T1000 (cell line): ENCODE data around the gene FXYD6.
"Not testable (repeated sequence)": the region's sequence is repeated elsewhere in the genome, so short reads cannot be mapped to it uniquely, and the experiment has no call there.

Experiments
- DNase-seq: peaks from one replicate; lab custom pipeline; 2025; ENCODE audit warnings: mixed read lengths; lab: John Stamatoyannopoulos, UW

Gene FXYD6, protein sequence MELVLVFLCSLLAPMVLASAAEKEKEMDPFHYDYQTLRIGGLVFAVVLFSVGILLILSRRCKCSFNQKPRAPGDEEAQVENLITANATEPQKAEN

DNA sequence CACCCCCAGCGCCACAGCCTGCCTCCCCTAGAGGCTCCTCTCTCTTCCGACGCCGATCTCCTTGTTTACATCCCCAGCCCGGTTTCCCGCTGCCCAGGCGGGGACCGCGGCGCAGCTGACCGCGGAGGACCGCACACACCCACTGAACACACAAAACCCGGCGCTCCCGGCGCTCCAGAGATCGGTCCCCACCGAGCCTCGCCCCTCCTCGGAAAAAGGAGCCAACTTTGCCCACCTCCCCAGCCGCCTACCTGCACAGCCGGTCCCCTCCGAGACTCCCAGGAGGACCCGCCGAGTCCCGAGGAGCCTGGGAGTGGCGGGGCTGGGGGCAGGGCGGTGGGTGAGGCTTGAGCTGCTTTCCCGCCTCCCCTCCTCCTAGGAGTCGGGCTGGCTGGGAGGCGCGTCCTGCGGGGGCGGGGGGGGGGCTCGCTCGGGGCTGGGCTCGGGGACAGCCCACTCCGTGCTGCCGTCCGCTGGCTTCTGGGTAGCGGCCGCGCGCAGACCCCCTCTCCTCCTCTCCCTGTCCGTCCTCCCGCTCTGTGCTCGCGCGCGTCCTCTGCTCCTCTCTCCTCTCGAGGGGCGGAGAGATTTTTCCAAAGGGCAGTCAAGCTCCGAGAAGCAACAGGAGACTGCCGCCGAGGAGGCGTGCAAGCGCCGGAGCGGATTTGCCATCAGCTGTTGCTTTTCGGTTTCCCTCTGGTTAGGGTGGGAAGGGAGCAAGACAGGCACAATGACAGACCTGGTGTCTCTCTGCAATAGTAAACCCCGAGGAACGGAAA, at the start of gene FXYD6:
FXYD6 (minus strand) TSS at position 318 of the 779 bp plus-strand sequence. CDS start 33,882 bp downstream, outside the sequence.
- no peak for DNase-seq

DNA sequence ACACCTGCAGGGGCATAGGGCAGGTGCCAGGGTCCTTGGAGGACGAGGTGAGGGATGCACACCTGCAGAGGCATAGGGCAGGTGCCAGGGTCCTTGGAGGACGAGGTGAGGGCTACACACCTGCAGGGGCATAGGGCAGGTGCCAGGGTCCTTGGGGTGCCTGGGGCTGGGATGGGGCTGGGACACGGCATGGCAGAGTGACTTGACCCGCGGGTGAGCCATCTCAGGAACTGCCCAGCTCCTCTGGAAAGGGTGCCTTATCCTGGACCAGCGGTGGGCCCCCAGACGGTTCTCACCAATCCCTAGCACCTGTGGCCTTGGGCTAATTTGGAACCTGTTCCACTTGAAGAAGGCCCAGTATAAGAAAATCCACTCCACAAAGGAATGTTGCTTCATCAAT, 49.7 kb upstream of the FXYD6 start:
- DNase-seq, result not testable (repeated sequence)

DNA sequence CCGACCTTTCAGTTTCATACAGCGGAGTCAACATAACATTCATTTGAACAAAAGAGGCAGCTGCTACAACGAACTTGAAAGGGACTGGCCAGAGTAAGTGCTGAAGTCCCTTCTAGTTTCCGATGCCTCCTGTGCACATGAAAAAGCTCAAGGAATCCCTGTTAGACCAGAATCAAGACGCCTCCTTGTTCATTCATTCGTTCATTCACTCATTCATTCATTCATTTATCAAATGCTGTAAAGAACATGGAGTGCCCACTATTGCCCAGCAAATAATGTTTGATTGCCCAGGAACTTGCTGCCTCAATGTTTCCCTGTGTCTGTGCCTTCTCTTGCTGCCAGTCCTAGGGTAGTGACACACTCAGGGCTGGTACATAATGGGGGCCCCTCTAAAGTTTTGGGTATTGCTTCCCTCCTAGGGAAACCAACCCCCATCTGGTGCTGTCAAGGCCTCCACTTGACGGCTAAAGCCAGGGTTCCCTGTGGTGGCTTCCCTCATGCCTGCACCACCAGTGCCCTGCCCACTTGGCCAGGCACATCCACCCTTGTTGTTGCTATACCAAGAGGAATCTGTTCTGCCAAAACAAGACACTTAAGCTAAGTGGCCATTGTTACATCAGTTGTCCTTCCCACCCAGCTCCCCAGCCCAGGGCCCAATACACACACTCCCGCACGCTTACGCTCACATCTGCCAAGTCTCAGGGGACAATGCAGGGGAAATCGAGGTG, 48.9 kb upstream of the FXYD6 start:
- no peak for DNase-seq

DNA sequence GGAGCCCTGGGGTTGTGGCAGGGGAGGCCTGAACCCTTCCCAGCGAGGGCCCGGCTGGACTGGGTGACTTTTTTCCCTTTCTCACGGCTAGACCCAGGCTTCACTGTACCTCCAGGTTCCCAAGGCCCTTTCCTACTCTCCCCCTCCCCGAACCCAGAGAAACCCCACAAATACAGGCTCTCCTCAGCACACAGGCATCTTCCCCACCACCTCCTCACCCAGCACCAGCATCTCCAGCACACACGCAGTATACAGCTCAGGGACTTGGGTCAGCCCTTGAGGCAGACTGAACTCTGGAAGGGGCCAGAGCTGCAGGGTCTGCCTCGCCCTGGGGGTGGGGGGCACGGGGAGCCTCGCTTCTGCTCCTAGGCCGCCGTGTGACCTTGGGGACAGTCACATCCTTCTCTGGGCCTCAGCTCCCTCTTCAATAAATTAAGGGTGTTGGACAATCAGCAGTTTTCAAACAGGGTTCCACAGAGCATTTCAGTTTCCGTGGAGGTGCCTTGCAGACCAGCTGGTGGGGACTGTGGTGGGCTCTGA, 48.2 kb upstream of the FXYD6 start:
- DNase-seq, result no peak

DNA sequence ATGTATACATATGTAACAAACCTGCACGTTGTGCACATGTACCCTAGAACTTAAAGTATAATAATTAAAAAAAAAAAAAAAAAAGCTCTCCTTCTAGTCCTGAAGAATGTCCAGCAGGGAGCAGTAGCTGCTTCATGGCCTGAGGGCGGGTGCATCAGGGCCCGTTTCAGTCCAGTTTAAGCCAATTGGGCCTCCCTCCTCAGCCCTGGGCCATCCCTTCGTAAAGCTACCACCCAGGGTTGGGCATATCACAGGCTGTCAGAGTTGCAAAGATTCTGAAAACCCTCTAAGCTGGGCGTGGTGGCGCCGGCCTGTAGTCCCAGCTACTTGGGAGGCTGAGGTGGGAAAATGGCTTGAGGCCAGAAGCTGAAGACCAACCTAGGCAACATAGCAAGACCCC, 47.3 kb upstream of the FXYD6 start:
- no peak for DNase-seq

DNA sequence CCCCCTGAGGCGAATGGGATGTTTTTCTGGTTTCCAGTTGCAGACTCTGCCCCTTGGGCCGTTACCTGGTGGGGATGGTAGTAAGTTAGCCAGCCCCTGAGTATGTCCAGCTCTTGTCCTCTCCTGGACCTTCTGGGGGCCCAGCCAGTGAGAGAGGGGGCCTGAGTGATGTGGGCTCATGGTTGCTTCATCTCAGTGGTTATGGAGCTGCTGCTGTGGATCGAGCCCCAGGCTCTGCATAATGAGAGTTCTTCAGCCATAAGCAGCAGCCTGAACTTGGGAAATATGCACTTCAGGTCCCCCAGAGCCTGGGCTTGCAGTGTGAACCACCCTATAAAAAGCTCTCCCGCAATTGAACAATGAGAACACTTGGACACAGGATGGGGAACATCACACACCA, 46.8 kb upstream of the FXYD6 start:
- DNase-seq, result no peak

DNA sequence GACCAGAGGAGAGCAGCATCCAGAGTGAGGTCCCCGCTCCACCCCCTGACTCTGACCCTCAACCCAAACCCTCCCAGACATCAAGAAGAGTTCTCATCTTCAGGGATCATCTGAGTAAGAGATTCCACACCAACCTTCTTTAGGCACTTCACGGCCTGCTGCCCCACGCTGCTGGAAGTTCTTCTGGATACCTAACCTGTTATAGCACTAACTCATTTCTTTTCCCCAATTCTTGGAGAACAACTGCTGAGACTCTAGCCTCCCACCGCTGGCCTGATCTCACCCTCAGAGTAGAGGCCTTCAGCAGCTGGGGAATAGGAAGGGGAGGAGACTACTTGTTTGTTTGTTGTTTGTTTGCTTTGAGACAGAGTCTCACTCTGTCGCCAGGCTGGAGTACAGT, 45.4 kb upstream of the FXYD6 start:
- DNase-seq, result no peak

DNA sequence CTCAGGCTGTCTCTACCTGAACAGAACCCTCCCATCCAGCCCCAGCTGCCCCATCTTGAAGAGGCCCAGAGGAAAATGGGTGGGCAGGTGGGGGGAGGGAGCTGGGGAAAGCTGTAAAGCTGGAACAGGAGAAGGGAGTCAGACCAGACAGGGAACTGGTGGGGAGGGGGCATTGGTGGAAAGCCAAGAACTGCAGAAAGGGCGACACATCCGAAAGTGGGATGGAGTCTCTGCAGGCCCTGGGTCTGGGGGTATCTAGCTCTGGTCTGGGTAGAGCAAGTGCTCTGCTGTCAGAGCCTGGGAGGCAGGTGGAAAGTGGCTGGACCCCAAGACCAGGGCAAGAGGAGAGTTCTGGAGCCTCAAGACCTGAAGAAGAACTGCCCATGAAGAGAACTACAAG, 45.0 kb upstream of the FXYD6 start:
- DNase-seq, result no peak

DNA sequence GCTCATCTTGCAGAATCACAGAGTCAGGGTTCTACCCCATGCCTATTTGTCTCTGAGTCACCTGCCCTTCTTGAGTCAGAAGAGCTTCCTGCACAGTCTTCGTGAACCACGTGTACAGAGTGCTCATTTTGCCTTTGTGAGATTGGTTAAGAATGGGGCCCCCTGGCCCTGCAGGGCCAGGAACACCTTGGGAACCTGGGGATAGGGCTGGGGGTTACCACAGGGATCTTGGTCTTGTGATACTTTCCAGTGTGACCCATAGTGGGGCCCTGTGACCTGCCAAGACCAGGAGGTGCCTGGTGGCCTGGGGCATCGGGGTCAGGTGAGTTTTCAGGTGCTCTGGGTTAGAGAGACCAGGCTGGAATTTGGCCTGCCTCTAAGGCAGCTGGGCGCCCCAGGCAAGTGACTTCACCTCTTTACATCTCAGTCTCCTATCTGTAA, 43.3 kb upstream of the FXYD6 start:
- DNase-seq, result no peak

DNA sequence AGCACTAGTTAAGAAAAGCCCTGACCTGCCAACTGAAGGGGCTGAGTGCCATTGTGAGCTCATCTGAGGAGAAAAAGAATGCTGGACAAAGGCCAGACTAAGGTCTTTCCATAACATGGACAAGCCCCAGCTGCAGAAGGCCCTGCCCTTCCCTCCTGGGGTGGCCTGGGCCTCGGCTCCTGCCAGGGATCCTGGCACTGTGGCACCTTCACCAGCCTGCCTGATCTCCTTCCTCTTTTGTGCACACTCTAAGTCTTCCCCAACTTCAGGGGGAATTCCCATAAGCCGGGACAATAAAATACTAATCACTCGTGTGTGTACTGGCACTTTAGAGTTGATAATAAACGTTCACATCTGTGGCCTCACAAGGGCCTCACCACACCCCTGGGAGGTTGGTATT, 42.9 kb upstream of the FXYD6 start:
- DNase-seq, result no peak

DNA sequence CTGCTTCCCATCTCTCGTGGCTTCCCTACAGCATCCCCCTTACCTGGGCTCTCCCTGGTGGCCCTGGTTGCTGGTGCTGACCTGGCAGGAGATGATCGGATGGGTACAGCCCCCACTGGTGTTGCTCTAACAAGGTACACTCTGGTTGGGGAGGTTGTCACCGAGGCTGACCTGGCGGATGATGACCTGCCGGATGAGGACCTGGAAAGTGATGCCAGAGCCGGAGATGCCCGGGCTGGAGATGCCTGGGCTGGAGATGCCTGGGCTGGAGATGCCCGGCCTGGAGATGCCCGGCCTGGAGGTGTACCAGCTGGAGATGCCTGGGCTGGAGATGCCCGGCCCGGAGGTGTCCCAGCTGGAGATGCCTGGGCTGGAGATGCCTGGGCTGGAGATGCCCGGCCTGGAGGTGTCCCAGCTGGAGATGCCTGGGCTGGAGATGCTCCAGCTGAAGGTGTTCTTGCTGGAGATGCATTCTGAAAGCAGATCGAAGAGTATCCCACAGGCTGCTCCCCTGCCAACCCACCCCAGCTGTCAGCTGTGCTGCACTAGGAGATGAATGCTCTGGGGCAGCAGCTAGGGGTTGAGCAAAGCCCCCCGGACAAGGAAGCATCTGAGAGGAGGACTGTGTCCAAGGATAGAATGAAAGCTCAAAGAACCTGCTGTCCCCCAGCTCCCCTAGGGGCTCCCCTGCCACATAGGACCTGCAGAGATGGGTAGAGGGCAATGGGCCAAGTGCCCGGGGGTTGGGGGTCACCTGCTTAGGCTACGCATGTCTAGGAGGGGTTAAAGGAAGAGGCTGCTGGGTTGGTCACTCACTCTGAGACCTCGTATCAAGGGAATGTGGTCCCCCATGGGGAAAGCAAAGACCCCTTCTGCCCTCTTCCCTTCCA, 42.2 kb upstream of the FXYD6 start:
- no peak for DNase-seq

DNA sequence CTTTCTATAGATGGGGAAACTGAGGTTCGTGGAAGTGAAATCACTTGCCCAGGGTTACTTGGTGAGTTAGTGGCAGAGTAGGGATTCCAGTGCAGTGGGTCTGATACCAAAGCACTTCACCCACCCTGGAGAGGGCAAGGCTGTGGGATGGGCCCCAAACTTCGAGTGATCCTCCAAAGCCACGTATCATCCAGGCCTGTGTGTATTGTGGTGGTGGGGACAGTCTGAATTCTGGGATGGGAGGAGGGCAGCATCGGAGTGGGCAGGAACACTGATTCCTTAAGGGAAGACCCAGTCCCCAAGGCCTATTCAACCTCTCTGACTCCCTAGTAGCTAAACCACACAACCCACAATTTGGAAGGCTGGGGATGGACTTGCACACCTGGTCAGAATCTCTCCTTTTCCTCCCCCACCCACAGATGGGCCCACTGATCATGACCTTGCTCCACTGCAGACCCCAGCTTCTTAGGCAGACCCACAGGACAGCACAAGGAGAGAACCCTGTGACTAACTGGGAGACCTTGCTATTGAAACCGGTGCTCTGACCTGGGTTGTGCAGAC, 41.2 kb upstream of the FXYD6 start:
- no peak for DNase-seq

DNA sequence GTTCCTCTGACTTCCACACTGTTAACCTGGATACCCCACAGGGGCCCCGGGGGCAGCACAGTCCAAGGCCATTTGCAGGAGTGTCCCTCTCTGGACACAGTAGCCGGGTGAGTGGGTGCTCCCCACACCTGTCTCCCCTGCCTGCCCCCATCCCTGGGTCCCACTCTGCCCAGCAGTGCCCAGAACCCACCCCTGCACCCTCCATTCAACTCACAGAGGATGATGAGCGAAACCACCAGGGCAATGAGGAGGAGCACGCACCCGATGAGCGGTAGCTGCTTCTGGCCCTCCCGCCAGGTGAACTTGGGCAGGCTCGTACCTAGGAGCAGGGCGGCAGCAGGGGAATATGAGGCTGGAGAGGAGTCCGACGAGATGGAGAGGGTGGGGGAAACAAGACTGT, 40.5 kb upstream of the FXYD6 start:
- DNase-seq, result no peak

DNA sequence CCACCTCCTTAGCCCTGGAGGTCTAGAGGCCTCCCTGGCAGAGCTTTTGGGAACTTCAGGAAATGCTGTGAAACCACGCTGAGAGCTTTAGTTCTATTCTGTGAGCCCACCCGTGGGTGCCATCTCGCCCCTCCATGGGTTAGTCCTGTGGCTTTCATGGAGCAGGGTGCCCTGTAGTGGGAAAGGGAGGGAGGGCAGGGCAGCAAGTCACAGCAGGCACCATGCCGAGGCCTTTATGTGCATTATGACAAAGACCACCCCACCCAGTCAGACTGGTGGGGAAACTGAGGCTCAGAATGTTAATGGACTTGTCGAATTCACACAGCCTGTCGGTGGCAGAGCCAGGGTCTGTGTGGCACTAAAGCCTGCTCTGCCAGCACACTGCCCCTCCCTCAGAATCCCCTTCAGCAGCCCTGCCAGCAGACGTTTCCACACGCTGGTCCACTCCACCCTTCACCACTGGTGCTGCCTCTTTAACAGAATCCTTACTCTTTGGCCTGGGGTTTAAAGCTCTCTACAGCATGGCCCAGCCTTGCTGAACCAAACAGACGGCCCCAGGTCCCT, 39.3 kb upstream of the FXYD6 start:
- DNase-seq, result no peak

DNA sequence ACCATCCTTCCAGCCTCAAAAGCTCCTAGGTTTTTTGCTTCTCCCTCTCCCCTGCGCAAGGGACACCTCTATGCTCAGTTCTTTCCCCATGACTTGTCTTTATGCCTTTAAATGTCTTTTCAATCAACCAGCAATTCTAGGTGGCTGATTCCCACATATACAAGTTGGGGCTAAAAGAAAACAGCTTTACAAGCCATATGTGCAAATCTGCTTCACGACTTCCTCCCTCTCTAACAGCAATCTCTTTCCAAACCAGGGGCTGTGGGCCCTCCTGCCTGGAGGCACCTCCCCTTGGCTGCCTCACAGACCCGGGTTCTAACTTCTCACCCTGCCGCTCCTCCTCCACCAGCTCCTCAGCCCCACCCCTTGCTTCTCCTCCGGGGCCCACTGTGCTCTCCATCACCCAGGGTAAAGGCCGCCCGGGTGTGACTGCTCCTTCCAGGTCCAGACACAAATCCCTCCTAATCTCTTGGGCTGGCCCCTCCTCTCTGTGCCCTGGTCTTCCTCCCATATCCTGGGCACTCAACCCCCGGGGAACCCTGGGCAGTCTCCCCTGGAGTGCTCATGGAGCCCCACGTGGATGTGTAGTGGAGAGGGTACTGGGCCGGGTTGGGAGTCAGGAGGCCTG, 38.6 kb upstream of the FXYD6 start:
- DNase-seq, result no peak

DNA sequence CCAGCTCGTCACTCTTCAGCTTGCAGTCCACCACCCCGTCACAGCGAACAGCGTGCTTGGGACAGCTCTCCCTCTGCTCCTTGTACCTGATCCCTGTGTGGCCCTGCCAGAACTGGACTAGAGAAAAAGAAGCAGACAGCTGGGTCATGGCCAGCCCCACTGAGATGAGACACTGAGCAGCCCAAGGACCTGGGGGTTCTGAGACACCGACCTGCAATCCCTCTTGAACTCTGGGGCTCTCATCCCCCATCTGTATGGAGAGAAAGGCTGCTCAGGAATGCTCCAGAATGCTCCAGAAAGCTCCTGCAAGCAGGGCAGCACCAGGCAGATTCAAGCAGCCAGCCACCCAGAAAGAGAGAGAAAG, 37.9 kb upstream of the FXYD6 start:
- no peak for DNase-seq

DNA sequence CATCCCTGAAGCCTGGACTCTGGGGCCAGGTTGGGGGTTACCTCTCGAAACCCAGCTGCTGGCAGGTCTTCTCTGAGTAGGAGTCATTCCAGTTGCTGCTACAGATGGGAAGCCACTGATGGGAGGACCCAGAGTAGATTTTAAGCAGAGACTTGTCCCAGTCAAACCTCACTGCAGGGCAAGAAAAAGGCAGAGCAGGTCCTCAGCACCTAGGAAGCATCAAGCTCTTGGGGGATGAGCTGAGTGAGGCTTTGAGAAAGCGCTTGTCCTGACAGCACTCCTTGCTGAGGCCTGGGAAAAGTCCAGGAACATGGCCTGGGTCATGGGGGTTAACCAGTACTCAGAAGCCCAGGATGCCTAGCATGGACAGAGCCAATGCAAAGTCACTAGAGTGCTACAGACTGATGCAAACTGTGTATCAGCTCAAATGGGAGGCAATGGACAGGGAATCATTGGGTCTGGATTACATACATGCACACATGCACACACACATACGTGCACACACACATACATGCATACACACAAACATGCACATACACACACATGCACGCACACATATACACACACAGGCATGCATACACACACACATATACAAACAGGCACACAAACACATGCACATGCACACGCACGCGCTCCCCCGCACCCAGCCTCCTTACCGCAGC, 37.4 kb upstream of the FXYD6 start:
- no peak for DNase-seq

DNA sequence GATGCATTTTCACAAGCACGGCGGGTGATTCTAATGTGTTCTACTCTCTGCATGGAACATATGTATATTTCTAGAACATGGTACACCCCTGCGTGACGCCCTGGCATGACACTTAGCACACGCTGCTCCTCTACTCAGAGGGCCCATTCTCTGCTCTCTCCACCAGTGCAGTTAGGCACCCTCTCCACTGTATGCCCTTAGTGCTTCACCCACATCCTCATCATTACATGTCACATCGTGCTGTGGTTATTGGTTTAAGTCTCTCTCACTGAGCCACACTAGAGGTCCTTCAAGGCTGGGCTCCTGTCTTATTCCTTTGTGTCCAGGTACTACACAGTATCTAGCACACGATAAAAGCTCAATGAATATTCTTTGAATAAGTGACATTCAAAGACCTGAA, 36.0 kb upstream of the FXYD6 start:
- DNase-seq, result no peak

DNA sequence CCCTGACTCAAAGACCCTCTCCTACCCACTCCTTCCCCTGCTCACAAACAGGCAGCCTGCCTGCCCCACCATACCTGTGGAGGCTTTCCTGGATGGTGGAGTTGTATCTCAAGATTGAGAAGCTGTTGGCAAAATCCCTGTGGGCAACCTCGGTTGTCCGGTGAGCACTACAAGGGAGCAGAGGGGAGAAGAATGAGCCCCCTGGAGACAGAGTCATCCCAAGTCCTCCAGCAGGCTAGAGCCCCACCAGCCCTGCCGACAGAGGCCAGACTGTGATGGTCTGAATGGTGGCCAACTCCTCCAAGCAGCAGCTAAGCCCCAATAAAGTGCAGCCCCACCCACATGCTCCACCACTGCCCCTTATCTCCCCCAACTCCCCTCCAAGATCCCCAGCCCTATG, 35.2 kb upstream of the FXYD6 start:
- DNase-seq, result no peak

DNA sequence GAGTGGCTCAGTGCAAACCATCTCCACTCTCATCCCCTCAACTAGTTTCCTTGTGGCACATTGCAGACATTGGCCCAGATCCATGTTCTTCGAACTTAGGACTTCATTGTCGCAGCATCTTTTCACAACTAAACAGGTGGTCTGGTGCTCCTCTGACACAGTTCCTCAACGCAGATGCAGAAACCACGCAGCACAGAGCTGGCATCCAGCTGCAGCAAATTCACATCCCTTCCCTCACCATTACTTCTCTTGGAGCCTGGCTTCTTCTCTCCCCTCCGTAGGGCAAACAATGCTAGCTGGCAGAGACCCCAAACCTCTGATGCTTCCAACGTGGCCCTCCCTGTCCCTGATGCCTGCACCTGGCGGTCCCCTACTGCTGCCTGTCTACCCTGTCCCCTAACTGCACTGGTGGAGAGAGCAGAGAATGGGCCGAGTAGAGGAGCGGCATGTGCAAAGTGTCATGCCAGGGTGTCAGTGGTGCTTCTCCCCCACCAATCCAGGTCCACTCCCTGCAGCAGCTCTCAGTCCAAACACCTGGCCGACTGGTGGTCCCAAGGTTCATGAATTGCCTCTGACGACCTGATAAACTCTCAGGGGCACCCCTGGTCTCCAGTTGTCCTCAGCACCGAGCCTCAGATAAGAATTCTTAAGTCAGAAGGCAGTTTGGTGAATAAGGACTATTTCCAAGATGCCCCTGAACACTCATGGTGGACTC, 34.6 kb upstream of the FXYD6 start:
- no peak for DNase-seq
